Umbilical cord (tissue), 2 donors: ENCODE measurements around the gene MRPL19. TPM values are rescaled to one million over a fixed set of nuclear protein-coding genes. Genes with fewer than 3 reads are reported as not detected.

ENCODE experiments used
- DNase-seq: peaks from one replicate; pipeline ENCODE4 v3.0.0-alpha.2; 2015; ENCODE audit warnings: low spot score
- total RNA-seq: library from RNA; depleted of rRNA; stranded (reverse); fragments of >200 nt; gene quantifications from one replicate; pipeline ENCODE4 v1.2.3, GENCODE V29; 2014; ENCODE audit warnings: low replicate concordance; ENCODE audit not compliant: insufficient read depth

Gene MRPL19
- 43.8 TPM for total RNA-seq

GRCh38 chr2:75646583-75647425, at the start of gene MRPL19:
Gene MRPL19 (plus strand): TSS chr2:75646783. CDS start chr2:75646808, 25 bp downstream.
- DNase-seq = peak; percentile 96

GRCh38 chr2:75596784-75597183, 49.8 kb upstream of the MRPL19 start:
- DNase-seq = no peak

GRCh38 chr2:75597949-75598348, 48.6 kb upstream of the MRPL19 start:
- DNase-seq = no peak

GRCh38 chr2:75598589-75599155, 47.9 kb upstream of the MRPL19 start:
- DNase-seq = peak; percentile 54

GRCh38 chr2:75600461-75601011, 46.0 kb upstream of the MRPL19 start:
- peak; percentile 51 for DNase-seq

DNA sequence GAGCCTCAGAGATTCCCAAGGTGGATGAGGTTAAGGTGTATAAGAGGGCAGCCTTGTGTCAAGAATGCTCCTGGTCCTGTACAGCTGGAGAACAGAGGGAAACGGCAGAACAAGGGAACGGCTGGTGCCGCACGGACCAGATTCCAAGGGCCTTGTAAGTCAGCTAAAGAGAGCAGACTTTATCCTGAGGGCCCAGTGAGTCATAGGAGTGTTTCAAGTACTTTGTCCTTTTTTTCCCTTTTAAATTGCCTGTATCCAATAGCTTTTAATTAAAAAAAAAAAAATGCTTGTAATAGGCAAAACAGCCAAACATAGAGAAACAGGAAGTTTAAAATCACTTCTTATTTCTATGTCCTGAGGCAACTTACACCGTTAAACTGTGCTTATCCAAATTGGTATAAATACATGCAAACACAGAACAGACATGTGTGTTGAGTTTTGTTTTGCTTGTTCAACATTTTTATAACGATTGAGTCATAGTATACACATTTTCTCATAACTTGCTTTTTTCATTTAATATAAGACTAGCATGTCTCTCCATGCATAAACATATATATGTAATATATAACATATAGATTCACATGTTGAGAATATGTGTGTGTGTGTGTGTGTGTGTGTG, 43.8 kb upstream of the MRPL19 start:
- DNase-seq = peak; percentile 86

GRCh38 chr2:75603477-75603876, 43.1 kb upstream of the MRPL19 start:
- no peak for DNase-seq

GRCh38 chr2:75604484-75604883, 42.1 kb upstream of the MRPL19 start:
- DNase-seq = no peak

DNA sequence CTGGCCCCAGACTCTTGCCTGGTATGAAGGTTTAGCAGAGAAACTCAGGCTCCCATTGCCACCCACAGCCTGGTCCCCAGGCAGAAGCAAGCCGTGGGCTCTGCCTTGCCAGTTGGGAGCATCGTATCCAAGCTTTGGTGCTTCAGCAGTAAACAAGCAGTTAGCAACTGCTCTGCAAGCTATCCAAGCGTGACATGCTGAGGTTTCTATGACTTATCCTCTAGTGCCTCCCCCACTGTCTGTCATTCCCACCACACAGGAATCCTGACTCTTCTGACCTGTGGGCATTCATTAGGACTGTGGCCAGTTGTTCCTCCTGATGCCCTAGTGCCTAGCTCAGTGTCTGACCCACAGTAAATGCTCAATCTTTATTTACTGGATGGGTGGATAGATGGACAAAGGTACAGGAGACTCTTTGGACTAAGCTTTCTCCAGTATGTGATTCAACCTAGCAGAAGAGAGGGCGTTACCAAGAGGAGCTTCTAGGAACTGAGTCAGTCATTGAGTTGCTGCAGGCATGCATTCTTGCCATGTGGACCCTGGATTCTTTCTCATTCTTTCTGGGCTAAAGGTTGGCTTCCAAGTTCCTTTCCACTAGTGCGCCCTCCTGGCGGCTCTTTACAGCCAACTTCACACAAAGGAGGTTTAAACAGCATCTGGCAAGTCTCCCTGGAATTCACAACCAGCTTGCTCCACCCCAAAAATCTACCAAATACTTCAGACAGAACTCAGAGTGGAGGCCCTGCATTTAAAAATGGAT, 40.6 kb upstream of the MRPL19 start:
- peak; percentile 41 for DNase-seq

DNA sequence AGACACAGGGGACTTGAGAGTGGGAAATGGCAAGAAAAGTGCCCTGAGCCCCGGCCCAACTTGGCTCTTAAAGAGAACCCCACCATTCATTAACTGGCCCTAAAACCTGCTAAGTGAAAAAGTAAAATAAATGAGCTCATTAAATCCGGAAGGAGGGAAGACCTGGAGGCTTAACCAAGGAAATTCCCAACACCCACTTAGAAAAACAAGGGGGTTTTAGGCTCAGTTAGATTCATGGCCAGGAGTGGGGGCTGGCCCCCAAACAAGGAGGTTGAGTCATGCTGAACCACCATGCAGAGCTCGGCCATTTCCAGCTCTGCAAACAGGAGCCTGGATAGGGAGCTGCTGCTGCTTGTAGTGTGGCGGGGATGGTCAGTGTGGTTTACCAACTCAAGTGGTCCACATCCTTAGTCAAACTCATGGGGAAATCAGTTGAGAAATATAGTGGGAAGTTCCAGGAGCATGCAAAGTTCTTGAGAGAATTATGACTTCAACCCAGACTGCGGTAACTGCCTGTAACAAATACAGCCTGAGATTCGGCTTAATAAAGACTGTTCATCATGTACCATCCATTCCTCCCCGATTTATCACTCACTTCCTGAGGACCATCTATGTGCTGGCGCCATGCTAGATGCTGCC, 39.7 kb upstream of the MRPL19 start:
- no peak for DNase-seq

GRCh38 chr2:75607400-75607798, 39.2 kb upstream of the MRPL19 start:
- no peak for DNase-seq

DNA sequence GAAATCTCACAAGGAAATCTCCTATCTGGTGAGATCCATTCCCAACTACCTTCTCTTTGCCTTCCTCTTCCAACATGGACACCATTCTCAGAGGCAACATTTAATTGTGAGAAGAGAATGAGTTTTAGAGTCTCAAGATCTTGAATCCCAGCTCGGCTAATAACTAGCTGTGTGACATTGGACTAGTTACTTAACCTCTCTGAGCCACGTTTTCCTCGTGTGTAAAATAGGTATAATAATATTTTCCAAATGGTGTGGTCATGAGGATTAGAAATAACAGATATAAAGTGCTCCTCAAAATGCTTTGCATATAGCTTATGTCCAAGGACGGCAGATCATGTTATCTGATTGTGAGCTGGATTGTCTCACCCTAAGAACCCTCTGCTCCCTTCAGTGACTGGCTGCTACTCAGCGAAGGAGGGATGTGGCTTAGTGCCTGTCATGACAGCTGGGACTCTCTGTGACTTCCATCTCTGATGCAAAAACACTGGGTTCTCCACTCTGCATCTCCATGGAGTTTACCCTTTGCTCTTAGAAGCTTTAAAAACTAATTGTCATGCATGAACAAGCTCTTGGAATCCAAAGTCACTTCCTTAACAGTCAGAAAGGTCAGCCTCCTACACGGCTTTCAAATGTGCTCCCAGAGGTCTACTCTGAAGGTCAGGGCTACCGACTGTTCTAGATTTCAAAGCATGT, 38.4 kb upstream of the MRPL19 start:
- no peak for DNase-seq

DNA sequence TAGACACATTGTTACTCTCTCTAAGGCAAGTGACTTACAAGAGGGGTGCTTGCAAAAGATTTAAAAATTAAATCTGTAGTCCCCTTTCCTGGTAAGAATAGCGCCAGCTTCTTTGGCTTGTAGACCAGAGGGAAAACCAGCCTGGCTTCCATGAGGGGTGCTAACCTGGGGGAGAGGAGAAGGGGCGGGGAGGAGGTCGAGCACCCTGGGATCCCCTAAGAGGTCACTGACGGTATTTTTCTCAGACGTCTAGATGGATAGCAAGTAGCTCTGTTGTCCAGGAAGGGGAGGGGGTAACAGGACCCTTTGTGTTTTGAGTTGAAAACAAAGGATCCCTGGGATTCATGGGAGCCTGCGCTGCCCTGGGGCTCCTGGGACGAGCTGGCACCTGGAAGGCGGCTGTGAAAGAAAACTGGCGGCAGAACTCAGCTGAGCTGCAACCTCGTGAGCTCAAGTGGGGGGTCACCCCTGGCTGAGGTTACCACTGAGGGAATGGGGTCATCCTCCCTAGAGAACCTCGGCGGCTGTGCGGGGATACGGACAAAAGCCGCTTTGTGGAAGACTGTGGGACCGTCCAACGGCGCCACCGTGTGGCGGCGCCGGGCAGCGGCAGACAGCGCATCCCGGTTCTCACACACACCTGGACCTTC, 37.8 kb upstream of the MRPL19 start:
- no peak for DNase-seq

- DNase-seq = no peak
Measured at GRCh38 chr2:75609334-75609689, 37.3 kb upstream of the MRPL19 start.

- no peak for DNase-seq
Measured at GRCh38 chr2:75609937-75610508, 36.6 kb upstream of the MRPL19 start.

DNA sequence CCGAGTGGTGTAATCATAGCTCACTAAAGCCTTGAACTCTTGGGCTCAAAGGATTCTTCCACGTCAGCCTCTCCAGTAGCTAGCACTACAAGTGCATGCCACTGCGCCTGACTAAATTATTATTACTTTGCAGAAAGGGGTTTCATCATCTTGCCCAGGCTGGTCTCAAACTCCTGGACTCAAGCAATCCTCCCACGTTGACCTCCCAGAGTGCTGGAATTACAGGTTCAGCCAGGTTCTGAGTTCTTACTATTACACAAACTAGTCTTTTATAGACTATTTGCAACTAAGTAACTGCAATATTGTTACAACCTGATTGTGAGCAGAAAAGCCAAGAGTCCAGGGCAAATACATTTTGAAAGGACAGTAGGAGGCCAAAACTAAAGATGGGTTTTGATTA, 35.9 kb upstream of the MRPL19 start:
- no peak for DNase-seq

GRCh38 chr2:75612108-75612861, 34.3 kb upstream of the MRPL19 start:
- no peak for DNase-seq

DNA sequence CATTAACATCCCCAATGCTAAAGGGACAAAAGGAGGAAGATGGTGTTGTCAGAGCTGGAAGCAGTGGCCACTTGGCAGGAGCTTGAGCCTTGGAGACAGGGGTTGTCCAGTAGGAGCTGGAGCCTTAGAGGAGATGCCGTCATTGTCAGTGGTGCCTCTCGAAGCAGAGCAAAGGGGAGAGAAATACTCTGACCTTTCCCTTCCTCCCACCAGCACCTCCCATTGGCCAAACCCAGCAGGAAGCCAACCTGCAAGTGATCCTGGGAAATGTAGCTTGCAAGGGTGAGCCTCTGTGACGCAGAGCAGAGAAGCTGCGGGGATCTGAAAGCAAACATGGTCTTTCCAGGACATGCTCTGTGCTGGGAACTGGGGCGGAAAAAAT, 33.7 kb upstream of the MRPL19 start:
- DNase-seq = no peak

DNA sequence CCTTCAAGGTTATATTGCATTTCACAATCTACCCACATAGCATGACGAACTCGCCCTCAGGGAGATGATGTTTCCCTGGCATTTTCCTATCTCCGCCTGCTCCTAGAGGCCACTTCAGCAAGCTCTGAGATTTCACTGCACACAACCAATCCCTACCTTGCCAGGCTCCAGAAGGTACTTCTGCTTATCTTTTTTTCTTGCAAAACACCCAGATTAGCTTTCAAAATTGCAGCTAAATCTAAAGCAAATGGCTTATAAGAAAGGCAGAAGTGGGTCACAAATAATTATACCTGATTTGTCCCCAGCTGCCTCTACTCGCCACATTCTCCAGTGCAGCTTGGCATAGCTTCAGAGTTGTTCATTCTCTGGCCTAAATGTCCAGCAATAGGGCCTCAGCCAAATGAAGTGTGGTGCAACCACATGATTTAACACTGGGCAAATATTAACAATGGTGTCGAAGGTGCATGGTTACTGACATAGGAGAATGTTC, 32.4 kb upstream of the MRPL19 start:
- DNase-seq = no peak
